Pulmonary artery endothelial cell (primary cell): ENCODE results near the gene AMACR. TPM values are rescaled to one million over a fixed set of nuclear protein-coding genes. Genes with fewer than 3 reads are reported as not detected.

ENCODE experiments used
- total RNA-seq: library from RNA; depleted of rRNA; stranded (reverse); fragments of >200 nt; gene quantifications from 2 replicates; pipeline ENCODE4 v1.2.3, GENCODE V29; 2014

The AMACR gene
- total RNA-seq, 1 donor from 2014 or later = 8.9 TPM

Other genes starting within 250 kb of the AMACR start
- 0.39 TPM in 1 of 2 replicates, not detected in the other for gene ADAMTS12, start 116.1 kb downstream of the AMACR start, total RNA-seq
- not detected in 2 replicates for gene RXFP3, start 71.7 kb downstream of the AMACR start, total RNA-seq
- gene SLC45A2, start 23.4 kb downstream of the AMACR start, total RNA-seq = 0.13 TPM in 1 of 2 replicates, not detected in the other
- 0.59 and 0.67 TPM in 2 replicates for gene C1QTNF3, start 35.2 kb upstream of the AMACR start, total RNA-seq